Measurements from ENCODE around the gene ZNF398. TPM values are rescaled to one million over a fixed set of nuclear protein-coding genes. Genes with fewer than 3 reads are reported as not detected.

The ZNF398 gene
- total RNA-seq, 4 donors from 2014 or later: 7.6 to 22.6 (median 16.5) TPM

- H3K27me3 ChIP-seq: no peaks in the 10 kb centered on the region
- no peaks in the 10 kb centered on the region for H3K36me3 ChIP-seq
- H3K4me3 ChIP-seq: no peak overlapping the region
- no peak for TF ChIP-seq POLR2A (IDR thresholded peaks at IDR 0.05)
- TF ChIP-seq, protein P1, sequence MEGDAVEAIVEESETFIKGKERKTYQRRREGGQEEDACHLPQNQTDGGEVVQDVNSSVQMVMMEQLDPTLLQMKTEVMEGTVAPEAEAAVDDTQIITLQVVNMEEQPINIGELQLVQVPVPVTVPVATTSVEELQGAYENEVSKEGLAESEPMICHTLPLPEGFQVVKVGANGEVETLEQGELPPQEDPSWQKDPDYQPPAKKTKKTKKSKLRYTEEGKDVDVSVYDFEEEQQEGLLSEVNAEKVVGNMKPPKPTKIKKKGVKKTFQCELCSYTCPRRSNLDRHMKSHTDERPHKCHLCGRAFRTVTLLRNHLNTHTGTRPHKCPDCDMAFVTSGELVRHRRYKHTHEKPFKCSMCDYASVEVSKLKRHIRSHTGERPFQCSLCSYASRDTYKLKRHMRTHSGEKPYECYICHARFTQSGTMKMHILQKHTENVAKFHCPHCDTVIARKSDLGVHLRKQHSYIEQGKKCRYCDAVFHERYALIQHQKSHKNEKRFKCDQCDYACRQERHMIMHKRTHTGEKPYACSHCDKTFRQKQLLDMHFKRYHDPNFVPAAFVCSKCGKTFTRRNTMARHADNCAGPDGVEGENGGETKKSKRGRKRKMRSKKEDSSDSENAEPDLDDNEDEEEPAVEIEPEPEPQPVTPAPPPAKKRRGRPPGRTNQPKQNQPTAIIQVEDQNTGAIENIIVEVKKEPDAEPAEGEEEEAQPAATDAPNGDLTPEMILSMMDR (IDR thresholded peaks at IDR 0.05): no peak
- H3K4me1 ChIP-seq: peaks cover 0 to 11% of the 10 kb centered on the region in 2 donors
- DNase-seq: no peak
- intact Hi-C loops (cut with DNase I; ENCODE audit: low total_unique reads): no loop called here
- H3K9me3 ChIP-seq: no peaks in the 10 kb centered on the region
- H3K27ac ChIP-seq: no peak overlapping the region
These were observed 50.4 kb downstream of the ZNF398 start for GRCh38 chr7:149197675-149198074.

- no peak overlapping the region for H3K27ac ChIP-seq
- intact Hi-C loops (cut with DNase I; ENCODE audit: low total_unique reads): no loop called here
- H3K4me1 ChIP-seq: peaks cover 0 to 11% of the 10 kb centered on the region in 2 donors
- no peaks in the 10 kb centered on the region for H3K9me3 ChIP-seq
- no peak overlapping the region for H3K4me3 ChIP-seq
- H3K36me3 ChIP-seq: no peaks in the 10 kb centered on the region
- no peaks in the 10 kb centered on the region for H3K27me3 ChIP-seq
- no peak for DNase-seq
- TF ChIP-seq, protein P1 (IDR thresholded peaks at IDR 0.05): no peak
- TF ChIP-seq POLR2A (IDR thresholded peaks at IDR 0.05): no peak
These were observed 51.0 kb downstream of the ZNF398 start for GRCh38 chr7:149198161-149198816.

DNA sequence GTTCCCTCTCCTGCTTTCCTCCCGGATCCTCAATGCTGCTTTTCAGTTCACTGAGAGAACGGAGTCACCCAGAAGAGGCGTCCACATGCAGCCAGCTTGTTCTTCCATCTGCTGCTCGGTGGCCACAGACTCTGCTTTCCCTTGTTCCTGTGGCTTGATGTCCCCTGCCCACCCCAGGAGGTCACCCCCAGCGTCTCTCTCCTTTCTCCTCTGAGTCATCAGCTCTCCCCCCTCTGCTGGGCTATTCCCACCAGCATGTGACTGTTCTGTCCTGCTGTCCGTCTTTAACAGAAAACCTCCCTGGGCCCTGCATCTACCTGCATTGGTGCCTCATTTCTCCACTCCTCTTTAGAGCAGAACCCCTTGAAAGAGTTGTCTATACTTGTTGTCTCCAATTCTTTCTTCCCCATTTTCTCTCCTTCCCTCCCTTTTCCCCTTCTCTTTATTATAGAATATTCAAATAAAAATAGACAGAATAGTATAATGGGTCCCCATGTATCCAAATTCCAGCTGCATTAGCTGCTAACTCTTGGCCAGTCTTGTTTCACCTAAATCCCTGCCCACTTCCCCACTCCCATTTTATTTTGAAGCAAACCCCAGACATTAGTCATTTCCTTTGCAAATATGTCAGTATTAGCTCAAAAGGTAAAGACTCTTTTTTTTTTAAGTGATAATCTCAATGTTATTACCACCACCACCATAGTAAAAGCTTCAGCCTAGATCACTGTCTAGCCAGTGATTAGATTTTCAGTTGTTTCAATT lies 52.2 kb downstream of the ZNF398 start:
- no peaks in the 10 kb centered on the region for H3K27me3 ChIP-seq
- no peak for DNase-seq
- intact Hi-C loops (cut with DNase I; ENCODE audit: low total_unique reads): no loop called here
- no peaks in the 10 kb centered on the region for H3K36me3 ChIP-seq
- H3K9me3 ChIP-seq: no peaks in the 10 kb centered on the region
- peaks cover 0 to 11% of the 10 kb centered on the region in 2 donors for H3K4me1 ChIP-seq
- H3K27ac ChIP-seq: no peak overlapping the region
- no peak overlapping the region for H3K4me3 ChIP-seq
- TF ChIP-seq, protein P1 (IDR thresholded peaks at IDR 0.05): no peak
- no peak for TF ChIP-seq POLR2A (IDR thresholded peaks at IDR 0.05)

DNA sequence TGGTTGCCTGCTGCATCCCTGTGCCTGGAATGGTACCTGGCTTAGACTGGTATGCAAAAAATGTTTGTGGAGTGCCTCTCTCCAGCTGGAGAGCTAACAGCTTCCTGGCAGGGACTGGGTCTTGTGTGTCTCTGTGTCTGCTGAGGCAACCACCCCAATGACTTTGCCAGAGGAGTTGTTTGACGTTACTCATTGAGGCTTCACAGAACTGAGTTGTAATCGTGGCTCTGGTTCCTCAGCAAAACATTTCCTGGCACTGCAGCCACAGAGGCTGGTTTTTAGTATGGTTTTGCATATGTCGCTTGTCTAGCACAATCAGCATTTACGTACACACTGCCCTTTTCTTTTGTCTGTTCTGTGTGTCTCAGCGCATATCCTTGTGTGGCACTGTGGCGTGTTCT lies 55.6 kb downstream of the ZNF398 start:
- no peak for DNase-seq
- no peak for TF ChIP-seq POLR2A (IDR thresholded peaks at IDR 0.05)
- TF ChIP-seq, protein P1 (IDR thresholded peaks at IDR 0.05): no peak
- H3K9me3 ChIP-seq: no peaks in the 10 kb centered on the region
- no peak overlapping the region for H3K4me3 ChIP-seq
- no peaks in the 10 kb centered on the region for H3K27me3 ChIP-seq
- H3K27ac ChIP-seq: no peak overlapping the region
- H3K4me1 ChIP-seq: no peaks in the 10 kb centered on the region
- H3K36me3 ChIP-seq: no peaks in the 10 kb centered on the region
- intact Hi-C loops (cut with DNase I; ENCODE audit: low total_unique reads): no loop called here

- intact Hi-C loops (cut with DNase I; ENCODE audit: low total_unique reads): no loop called here
- no peaks in the 10 kb centered on the region for H3K27me3 ChIP-seq
- DNase-seq: no peak
- no peaks in the 10 kb centered on the region for H3K36me3 ChIP-seq
- no peak for TF ChIP-seq POLR2A (IDR thresholded peaks at IDR 0.05)
- TF ChIP-seq, protein P1 (IDR thresholded peaks at IDR 0.05): no peak
- no peak overlapping the region for H3K4me3 ChIP-seq
- H3K9me3 ChIP-seq: no peaks in the 10 kb centered on the region
- H3K4me1 ChIP-seq: no peaks in the 10 kb centered on the region
- H3K27ac ChIP-seq: no peak overlapping the region
These were observed 58.6 kb downstream of the ZNF398 start for GRCh38 chr7:149205690-149206381.

Measured in uterus (tissue), 4 donors.